Pancreas (tissue), 10 donors: Measurements from ENCODE around the gene ZDHHC7. TPM values are rescaled to one million over a fixed set of nuclear protein-coding genes. Genes with fewer than 3 reads are reported as not detected.
"Not testable (repeated sequence)": the region's sequence is repeated elsewhere in the genome, so short reads cannot be mapped to it uniquely, and the experiment has no call there.

ENCODE experiments used
- ATAC-seq, 4 donors: fragments of 200-7000 bp; cut with Tn5 transposase; one replicate each; pipeline versions ENCODE4 v1.8.0 to v1.9.1; 2020; ENCODE audit warnings: mild to moderate bottlenecking in 4 of 4, moderate library complexity in 4 of 4
- DNase-seq, 6 donors: peaks; one replicate each; pipeline ENCODE4 v3.0.0-alpha.2; 2020
- FAIRE-seq: peaks from 2 replicates; lab custom pipeline; 2012; peaks lifted over from hg19 to GRCh38; lab: Jason Lieb, UNC
- H3K27ac ChIP-seq, 4 donors: fragments of 200-600 bp; sonication (generic); 1 replicate in 3 of 4; 2 replicates in 1 of 4; pipeline versions ENCODE4 v1.5.0 to v1.8.0; 2020
- H3K27me3 ChIP-seq, 4 donors: fragments of 200-600 bp; one replicate each; pipeline ENCODE4 v1.8.0; 2021
- H3K36me3 ChIP-seq, 3 donors: fragments of 200-600 bp; sonication (generic) in 1 of 3; one replicate each; pipeline versions ENCODE4 v1.5.0 to v1.8.0; 2020 to 2021
- H3K4me1 ChIP-seq, 3 donors: fragments of 200-600 bp; one replicate each; pipeline ENCODE4 v1.8.0; 2021
- H3K4me3 ChIP-seq, 4 donors: fragments of 200-600 bp; sonication (generic) in 2 of 4; one replicate each; pipeline versions ENCODE4 v1.5.0 to v1.8.0; 2020 to 2021
- H3K9me3 ChIP-seq, 4 donors: fragments of 200-600 bp; one replicate each; pipeline ENCODE4 v1.8.0; 2021
- CTCF ChIP-seq, 4 donors: fragments of 200-600 bp; sonication (generic) in 3 of 4; IDR thresholded peaks; one replicate each; pipeline versions ENCODE4 v1.5.0 to v1.8.0; 2021; ENCODE audit warnings: antibody characterized with exemption in 4 of 4
- WGBS, 2 donors: extraction: QIAGEN DNeasy Blood & Tissue Kit; methylation state at CpG; one replicate each; pipeline ENCODE4 v1.1.7; 2013; 5-methylcytosine and 5-hydroxymethylcytosine counted together
- intact Hi-C, 3 donors: fragments of 100-400 bp; cut with DNase I; formaldehyde crosslinking; loops; one replicate each; pipeline versions ENCODE4 v1.11.1 to v1.14.2; 2022
- polyA plus RNA-seq, 2 donors: library from polyadenylated mRNA; stranded (reverse); fragments of 200-250 nt; gene quantifications; one replicate each; pipeline ENCODE4 v1.2.3, GENCODE V29; 2013
- total RNA-seq, 6 donors: library from RNA; stranded (reverse); fragmentation: NEBNext Ultra II Directional in 4 of 6; extraction: Animal tissue kit (Norgen Biotek cat#: 25700) in 4 of 6; gene quantifications; one replicate each; pipeline versions ENCODE4 v1.2.1 to v1.2.4, GENCODE V29; 2021 to 2023
- donor health status: healthy with polysubstance abuse.
- donor health status: DM: no; HTN: no; CAD: no; lungs with moderate emphysema.
- donor health status: DM: no; HTN: no; CAD: no.
- donor health status: control.
- donor health status: control.
- donor health status: Bipolar disorder and iron deficiency.
- donor health status: DM: yes; HTN: yes; CAD: no.
- donor health status: DM: no; HTN: no; CAD: no.
- donor health status: DM: no; HTN: no; CAD: no.
- donor health status: DM: yes; HTN: yes; CAD: no.

Gene ZDHHC7
- total and polyA plus RNA-seq, 8 donors = 10.7 to 28.8 (median 17.9) TPM

GRCh38 chr16:85033171-85033570 lies 21.8 kb upstream of the ZDHHC7 start:
- DNase-seq (no peak), ATAC-seq (no peak), FAIRE-seq (no peak)
- intact Hi-C loops = no loop called here
- no peak for TF ChIP-seq CTCF (IDR thresholded peaks at IDR 0.05)
- H3K4me1 ChIP-seq = peaks cover 0 to 10% (median 0%) of the 10 kb centered on the region in 3 donors
- no peak overlapping the region for H3K4me3 ChIP-seq
- no peaks in the 10 kb centered on the region for H3K27me3 ChIP-seq
- no peaks in the 10 kb centered on the region for H3K36me3 ChIP-seq
- H3K9me3 ChIP-seq = no peaks in the 10 kb centered on the region
- WGBS, 2 donors = 91 to 93% methylated on average over 17 of the region's 17 CpGs
- no peak overlapping the region for H3K27ac ChIP-seq

- H3K27me3 ChIP-seq, FAIRE-seq, intact Hi-C loops, ATAC-seq, H3K4me3 ChIP-seq, H3K36me3 ChIP-seq, H3K27ac ChIP-seq, H3K9me3 ChIP-seq: not testable (repeated sequence)
- 96 to 99% methylated on average over 4 of the region's 4 CpGs for WGBS, 2 donors
- DNase-seq = peak in 1 of 6 donors; percentile 13
- peaks cover 0 to 10% (median 0%) of the 10 kb centered on the region in 3 donors for H3K4me1 ChIP-seq
Measured at GRCh38 chr16:85032187-85032586, 20.9 kb upstream of the ZDHHC7 start.

GRCh38 chr16:85031451-85031850 lies 20.1 kb upstream of the ZDHHC7 start:
- no peak for TF ChIP-seq CTCF (IDR thresholded peaks at IDR 0.05)
- Histone ChIP-seq H3K4me1 (peaks cover 0 to 14% (median 2%) of the 10 kb centered on the region in 3 donors), H3K27me3 (no peaks in the 10 kb centered on the region), H3K36me3 (no peaks in the 10 kb centered on the region), H3K4me3 (no peak overlapping the region), H3K27ac (no peak overlapping the region), H3K9me3 (no peaks in the 10 kb centered on the region)
- WGBS, 2 donors = 55 to 59% methylated on average over 5 of the region's 5 CpGs
- ATAC-seq (no peak), FAIRE-seq (no peak), DNase-seq (peak in 1 of 6 donors; percentile 20)
- intact Hi-C loops = no loop called here

GRCh38 chr16:85029981-85030401 lies 18.7 kb upstream of the ZDHHC7 start:
- H3K9me3 ChIP-seq = no peaks in the 10 kb centered on the region
- peak overlapping the region in 1 of 4 donors; percentile 86 for H3K27ac ChIP-seq
- H3K4me3 ChIP-seq = peak overlapping the region in 2 of 4 donors; percentile 97 to 98
- WGBS, 2 donors = 39 to 50% methylated on average over 16 of the region's 16 CpGs
- no peaks in the 10 kb centered on the region for H3K36me3 ChIP-seq
- intact Hi-C loops = no loop called here
- FAIRE-seq = no peak
- ATAC-seq = no peak
- TF ChIP-seq CTCF (IDR thresholded peaks at IDR 0.05) = no peak
- DNase-seq = peak in 1 of 6 donors; percentile 27
- H3K27me3 ChIP-seq = no peaks in the 10 kb centered on the region
- H3K4me1 ChIP-seq = peaks cover 0 to 18% (median 7%) of the 10 kb centered on the region in 3 donors

- no peak for TF ChIP-seq CTCF (IDR thresholded peaks at IDR 0.05)
- ATAC-seq = peak in 2 of 4 donors; percentile 26 to 27
- H3K27me3 ChIP-seq = no peaks in the 10 kb centered on the region
- WGBS, 2 donors = 29 to 31% methylated on average over 4 of the region's 4 CpGs
- H3K27ac ChIP-seq = peak overlapping the region; percentile 75 to 88 (median 82)
- DNase-seq = peak in 1 of 6 donors; percentile 8
- no peaks in the 10 kb centered on the region for H3K9me3 ChIP-seq
- H3K4me1 ChIP-seq = peaks cover 0 to 18% (median 7%) of the 10 kb centered on the region in 3 donors
- no peaks in the 10 kb centered on the region for H3K36me3 ChIP-seq
- FAIRE-seq = no peak
- intact Hi-C loops = no loop called here
- H3K4me3 ChIP-seq = peak overlapping the region in 3 of 4 donors; percentile 70 to 98 (median 97)
Measured at GRCh38 chr16:85029408-85029784, 18.1 kb upstream of the ZDHHC7 start.
